ENCODE data around the gene SLC4A4. TPM values are rescaled to one million over a fixed set of nuclear protein-coding genes. Genes with fewer than 3 reads are reported as not detected.

SLC4A4 gene
- total and polyA plus RNA-seq, 10 of the 15 experiments (the other 5 are each of a cell fraction or from before 2014, with no cell fraction given) = 0.05 to 0.44 (median 0.18) TPM

DNA sequence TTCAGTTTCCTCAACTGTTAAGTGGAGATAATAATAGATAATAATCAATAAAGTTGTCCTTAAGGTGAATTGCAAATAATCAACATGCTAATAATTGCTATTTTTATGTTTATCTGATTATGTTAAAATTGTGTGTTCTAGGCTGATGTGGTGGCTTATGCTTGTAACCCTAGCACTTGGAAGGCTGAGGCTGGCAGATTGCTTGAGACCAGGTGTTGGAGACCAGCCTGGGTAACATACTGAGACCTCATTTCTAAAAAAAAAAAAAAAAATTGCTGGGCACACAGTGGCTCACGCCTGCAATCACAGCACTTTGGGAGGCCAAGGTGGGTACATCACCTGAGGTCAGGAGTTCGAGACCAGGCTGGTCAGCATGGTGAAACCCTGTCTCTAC, 269.9 kb downstream of the SLC4A4 start:
- in situ Hi-C loops (cut with MboI) (no loop called here), intact Hi-C loops (cut with micrococcal nuclease; ENCODE audit: unreplicated experiment) (no loop called here)
- no peak for TF ChIP-seq CBFB (IDR thresholded peaks at IDR 0.05; ENCODE audit: low read depth)
- TF ChIP-seq, protein P1, sequence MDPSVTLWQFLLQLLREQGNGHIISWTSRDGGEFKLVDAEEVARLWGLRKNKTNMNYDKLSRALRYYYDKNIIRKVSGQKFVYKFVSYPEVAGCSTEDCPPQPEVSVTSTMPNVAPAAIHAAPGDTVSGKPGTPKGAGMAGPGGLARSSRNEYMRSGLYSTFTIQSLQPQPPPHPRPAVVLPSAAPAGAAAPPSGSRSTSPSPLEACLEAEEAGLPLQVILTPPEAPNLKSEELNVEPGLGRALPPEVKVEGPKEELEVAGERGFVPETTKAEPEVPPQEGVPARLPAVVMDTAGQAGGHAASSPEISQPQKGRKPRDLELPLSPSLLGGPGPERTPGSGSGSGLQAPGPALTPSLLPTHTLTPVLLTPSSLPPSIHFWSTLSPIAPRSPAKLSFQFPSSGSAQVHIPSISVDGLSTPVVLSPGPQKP (IDR thresholded peaks at IDR 0.05; ENCODE audit: low read depth, low read length) = no peak
- TF ChIP-seq FOXM1 (IDR thresholded peaks at IDR 0.05; ENCODE audit: low read depth, low read length) = no peak
- TF ChIP-seq SIN3A (IDR thresholded peaks at IDR 0.05; ENCODE audit: low read depth, low read length) = no peak
- TF ChIP-seq CREM (IDR thresholded peaks at IDR 0.05; ENCODE audit: low read depth) = no peak
- no peak for TF ChIP-seq SIX5 (IDR thresholded peaks at IDR 0.05; ENCODE audit: low read depth, low read length, severe bottlenecking)
- no peak for TF ChIP-seq CBX3 (IDR thresholded peaks at IDR 0.05; ENCODE audit: borderline replicate concordance, low read depth)
- no peak for TF ChIP-seq GABPA (IDR thresholded peaks at IDR 0.05; ENCODE audit: low read depth)
- no peak for TF ChIP-seq RFX5 (IDR thresholded peaks at IDR 0.05; ENCODE audit: low read depth, low read length)
- no peak for TF ChIP-seq CHD1 (IDR thresholded peaks at IDR 0.05; ENCODE audit: low read depth, low read length)
- no peak for TF ChIP-seq SMC3 (IDR thresholded peaks at IDR 0.05; ENCODE audit: borderline replicate concordance, low read length)
- no peak for TF ChIP-seq RAD51 (IDR thresholded peaks at IDR 0.05)
- TF ChIP-seq ETV6 (conservative IDR thresholded peaks at IDR 0.05 in 1 of 2, IDR thresholded peaks at IDR 0.05 in 1 of 2; ENCODE audit: borderline replicate concordance in 1 of 2, low read depth in 1 of 2) = no peak
- no peak for TF ChIP-seq NRF1 (conservative IDR thresholded peaks at IDR 0.05; ENCODE audit: low read depth, low read length)
- Histone ChIP-seq H3K9ac (ENCODE audit: control insufficient read depth, insufficient read depth, low read length) (no peak overlapping the region), H3K4me2 (ENCODE audit: control insufficient read depth, insufficient read depth) (no peak overlapping the region), H3K27ac (ENCODE audit: control insufficient read depth, insufficient read depth) (no peak overlapping the region), H3K36me3 (ENCODE audit: control insufficient read depth in 2 of 2, insufficient read depth in 2 of 2, low read length in 1 of 2) (no peaks in the 10 kb centered on the region), H4K20me1 (ENCODE audit: control insufficient read depth, insufficient read depth) (no peaks in the 10 kb centered on the region), H3K9me3 (replicated peaks; ENCODE audit: control insufficient read depth, insufficient read depth, low read length) (no peaks in the 10 kb centered on the region; the same call in 2 of the 3 replicates), H2AFZ (ENCODE audit: control insufficient read depth, low read depth, low read length) (no peak overlapping the region), H3K4me1 (ENCODE audit: control insufficient read depth, insufficient read depth, low read length) (no peaks in the 10 kb centered on the region), H3K27me3 (replicated peaks in 1 of 2; ENCODE audit: control insufficient read depth in 2 of 2, insufficient read depth in 2 of 2, low read length in 1 of 2) (no peaks in the 10 kb centered on the region), H3K4me3 (no peak overlapping the region), H3K79me2 (ENCODE audit: control insufficient read depth, insufficient read depth, low read length) (no peaks in the 10 kb centered on the region)
- ChIA-PET RAD21 (ENCODE audit: unreplicated experiment) (no interaction called here), CTCF (no interaction called here), POLR2A (no interaction called here), SMC1A (ENCODE audit: uncharacterized antibody, unreplicated experiment) (interaction anchor here (0.9 kb wide), 1 partner anchor 58 kb away, joined by 3 read pairs; no protein-coding TSS in a partner anchor)
- FAIRE-seq (no peak), ATAC-seq (no peak), DNase-seq (ENCODE audit: low read depth, low spot score) (no peak)
- 0% methylated on average over 2 of the region's 2 CpGs for WGBS (ENCODE audit: insufficient coverage, insufficient replicate concordance, low lambda C conversion rate, missing lambda C conversion rate)
- no TSS peak for BruUV-seq (replicated peaks)

Data from GM12878 (cell line).